Colon (tissue), 2 donors: ENCODE data around the gene CAMK2G.

Experiments
- FAIRE-seq: peaks from 2 replicates; lab custom pipeline; 2012; peaks lifted over from hg19 to GRCh38; lab: Jason Lieb, UNC
- donor health status: control.
- donor health status: control.

Gene CAMK2G

GRCh38 chr10:73769396-73769795, 105.0 kb downstream of the CAMK2G start:
- FAIRE-seq, result no peak

- FAIRE-seq, result no peak
These were observed 105.5 kb downstream of the CAMK2G start for GRCh38 chr10:73768881-73769280.

GRCh38 chr10:73765066-73765465, 109.3 kb downstream of the CAMK2G start:
- no peak for FAIRE-seq

GRCh38 chr10:73763343-73763742, 111.0 kb downstream of the CAMK2G start:
- no peak for FAIRE-seq

GRCh38 chr10:73762915-73763314, 111.4 kb downstream of the CAMK2G start:
- FAIRE-seq, result no peak
